Fibroblast of the aortic adventitia (primary cell): ENCODE measurements around the gene IQCM. TPM values are rescaled to one million over a fixed set of nuclear protein-coding genes. Genes with fewer than 3 reads are reported as not detected.
"Not testable (repeated sequence)": the region's sequence is repeated elsewhere in the genome, so short reads cannot be mapped to it uniquely, and the experiment has no call there.

Experiments used
- DNase-seq: peaks from one replicate; pipeline ENCODE4 v3.0.0-alpha.2; 2010; ENCODE audit warnings: low read depth
- H3K4me3 ChIP-seq: 2 replicates; pipeline ENCODE4 v1.5.1; 2011; ENCODE audit warnings: low read depth, mild to moderate bottlenecking, control low read depth, low read length, moderate library complexity
- CTCF ChIP-seq: IDR thresholded peaks from 2 replicates; pipeline ENCODE4 v1.5.1; 2011; ENCODE audit warnings: mild to moderate bottlenecking, low read length, control low read depth, inconsistent platforms; ENCODE audit not compliant: insufficient read depth
- total RNA-seq: library from RNA; depleted of rRNA; stranded (reverse); fragments of >200 nt; gene quantifications from 2 replicates; pipeline ENCODE4 v1.2.3, GENCODE V29; 2012; ENCODE audit warnings: low replicate concordance

IQCM gene
- total RNA-seq, 1 donor, result 0.27 TPM

GRCh38 chr4:149353241-149353640 is 462.4 kb downstream of the IQCM start:
- DNase-seq, result no peak
- H3K4me3 ChIP-seq, result no peak overlapping the region
- TF ChIP-seq CTCF, result no peak

- no peak for DNase-seq
- TF ChIP-seq CTCF, result no peak
Observed at GRCh38 chr4:149349541-149349940, 466.1 kb downstream of the IQCM start.

GRCh38 chr4:149347139-149347538 is 468.5 kb downstream of the IQCM start:
- DNase-seq, result peak; percentile 32

More at GRCh38 chr4:149349541-149349940, 466.1 kb downstream of the IQCM start:
- H3K4me3 ChIP-seq, result no peak overlapping the region

GRCh38 chr4:149345424-149345823 is 470.2 kb downstream of the IQCM start:
- TF ChIP-seq CTCF, result no peak
- no peak for DNase-seq
- H3K4me3 ChIP-seq, result no peak overlapping the region

More at GRCh38 chr4:149347139-149347538, 468.5 kb downstream of the IQCM start:
- H3K4me3 ChIP-seq, result no peak overlapping the region
- no peak for TF ChIP-seq CTCF

GRCh38 chr4:149344436-149344835 is 471.2 kb downstream of the IQCM start:
- no peak for TF ChIP-seq CTCF
- no peak overlapping the region for H3K4me3 ChIP-seq
- peak; percentile 61 for DNase-seq

GRCh38 chr4:149343614-149344013 is 472.0 kb downstream of the IQCM start:
- no peak for DNase-seq
- H3K4me3 ChIP-seq, result no peak overlapping the region
- no peak for TF ChIP-seq CTCF

- not testable (repeated sequence) for H3K4me3 ChIP-seq, DNase-seq
Observed at GRCh38 chr4:149341117-149341516, 474.5 kb downstream of the IQCM start.

- no peak for DNase-seq
- no peak overlapping the region for H3K4me3 ChIP-seq
- no peak for TF ChIP-seq CTCF
Observed at GRCh38 chr4:149328161-149328560, 487.5 kb downstream of the IQCM start.
